Thyroid gland (tissue), 4 donors: ENCODE data around the gene LACC1. TPM values are rescaled to one million over a fixed set of nuclear protein-coding genes. Genes with fewer than 3 reads are reported as not detected.

Experiments used
- DNase-seq, 2 donors: peaks; one replicate each; pipeline ENCODE4 v3.0.0-alpha.2; 2019
- H3K27ac ChIP-seq, 3 donors: fragments of 200-600 bp; sonication (generic); 1 replicate in 2 of 3; 2 replicates in 1 of 3; pipeline ENCODE4 v1.5.1; 2016 to 2019; ENCODE audit warnings: mild to moderate bottlenecking in 1 of 3, moderate library complexity in 1 of 3
- H3K27me3 ChIP-seq: fragments of 200-600 bp; sonication (generic); one replicate; pipeline ENCODE4 v1.5.1; 2019
- H3K36me3 ChIP-seq, 2 donors: fragments of 200-600 bp; sonication (generic); one replicate each; pipeline ENCODE4 v1.5.1; 2016 to 2019
- H3K4me1 ChIP-seq, 2 donors: fragments of 200-600 bp; sonication (generic); one replicate each; pipeline ENCODE4 v1.5.1; 2017 to 2019
- H3K4me3 ChIP-seq, 3 donors: fragments of 200-600 bp; sonication (generic); replicated peaks in 1 of 3; 1 replicate in 2 of 3; 2 replicates in 1 of 3; pipeline ENCODE4 v1.5.1; 2016; ENCODE audit warnings: mild to moderate bottlenecking in 1 of 3
- H3K9me3 ChIP-seq: fragments of 200-600 bp; sonication (generic); one replicate; pipeline ENCODE4 v1.5.1; 2017
- CTCF ChIP-seq, 6 experiments: fragments of 200-600 bp in 3 of 6; fragments of 450-650 bp in 3 of 6; sonication (generic) in 3 of 6; IDR thresholded peaks; one replicate each; pipeline ENCODE4 v1.5.1; 2016 to 2019; ENCODE audit warnings: antibody characterized with exemption in 6 of 6, mild to moderate bottlenecking in 2 of 6, inconsistent platforms in 1 of 6, moderate library complexity in 1 of 6
- POLR2A ChIP-seq, 2 donors: fragments of 450-650 bp; IDR thresholded peaks; one replicate each; pipeline ENCODE4 v1.6.1; 2017; ENCODE audit warnings: antibody characterized with exemption in 2 of 2, mild to moderate bottlenecking in 2 of 2, moderate library complexity in 1 of 2
- WGBS, 2 donors: methylation state at CpG; one replicate each; pipeline ENCODE4 v1.1.5; 2017; 5-methylcytosine and 5-hydroxymethylcytosine counted together
- intact Hi-C: fragments of 100-400 bp; cut with DNase I; formaldehyde crosslinking; loops from one replicate; pipeline ENCODE4 v1.15.1; 2023
- total RNA-seq, 4 donors: library from RNA; depleted of rRNA; stranded (reverse); fragments of >200 nt; gene quantifications; one replicate each; pipeline ENCODE4 v1.2.3, GENCODE V29; 2016

Gene LACC1
- total RNA-seq, 4 donors from 2014 or later, result 4.2 to 13.2 (median 4.6) TPM

- Histone ChIP-seq H3K4me3 (no peak overlapping the region), H3K4me1 (no peaks in the 10 kb centered on the region), H3K27me3 (no peaks in the 10 kb centered on the region), H3K27ac (no peak overlapping the region), H3K36me3 (no peaks in the 10 kb centered on the region), H3K9me3 (no peaks in the 10 kb centered on the region)
- DNase-seq, result no peak
- 89 to 92% methylated on average over 3 of the region's 3 CpGs for WGBS, 2 donors
- no peak for TF ChIP-seq CTCF (IDR thresholded peaks at IDR 0.05)
- no peak for TF ChIP-seq POLR2A (IDR thresholded peaks at IDR 0.05)
- intact Hi-C loops, result no loop called here
Measured at GRCh38 chr13:43846496-43847158, 33.1 kb upstream of the LACC1 start.

GRCh38 chr13:43848001-43848649 is 31.6 kb upstream of the LACC1 start:
- no peaks in the 10 kb centered on the region for H3K27me3 ChIP-seq
- WGBS, 2 donors, result 83 to 100% methylated on average over 1 of the region's 1 CpG
- H3K27ac ChIP-seq, result no peak overlapping the region
- H3K4me1 ChIP-seq, result no peaks in the 10 kb centered on the region
- TF ChIP-seq POLR2A (IDR thresholded peaks at IDR 0.05) (no peak), CTCF (IDR thresholded peaks at IDR 0.05) (no peak)
- H3K9me3 ChIP-seq, result no peaks in the 10 kb centered on the region
- intact Hi-C loops, result no loop called here
- no peaks in the 10 kb centered on the region for H3K36me3 ChIP-seq
- no peak overlapping the region for H3K4me3 ChIP-seq
- DNase-seq, result no peak

GRCh38 chr13:43850873-43851272 is 28.8 kb upstream of the LACC1 start:
- 100% methylated on average over 1 of the region's 1 CpG for WGBS, 2 donors
- no peak overlapping the region for H3K27ac ChIP-seq
- TF ChIP-seq CTCF (IDR thresholded peaks at IDR 0.05), result no peak
- no peak for TF ChIP-seq POLR2A (IDR thresholded peaks at IDR 0.05)
- intact Hi-C loops, result no loop called here
- H3K27me3 ChIP-seq, result no peaks in the 10 kb centered on the region
- no peaks in the 10 kb centered on the region for H3K4me1 ChIP-seq
- H3K9me3 ChIP-seq, result no peaks in the 10 kb centered on the region
- DNase-seq, result no peak
- H3K36me3 ChIP-seq, result no peaks in the 10 kb centered on the region
- no peak overlapping the region for H3K4me3 ChIP-seq

- TF ChIP-seq CTCF (IDR thresholded peaks at IDR 0.05) (no peak), POLR2A (IDR thresholded peaks at IDR 0.05) (no peak)
- no peaks in the 10 kb centered on the region for H3K36me3 ChIP-seq
- 95 to 100% methylated on average over 1 of the region's 1 CpG for WGBS, 2 donors
- no peak for DNase-seq
- no peaks in the 10 kb centered on the region for H3K27me3 ChIP-seq
- no peak overlapping the region for H3K27ac ChIP-seq
- intact Hi-C loops, result no loop called here
- no peak overlapping the region for H3K4me3 ChIP-seq
- H3K9me3 ChIP-seq, result no peaks in the 10 kb centered on the region
- H3K4me1 ChIP-seq, result no peaks in the 10 kb centered on the region
Measured at GRCh38 chr13:43852923-43853404, 26.7 kb upstream of the LACC1 start.

GRCh38 chr13:43861863-43862262 is 17.8 kb upstream of the LACC1 start:
- Histone ChIP-seq H3K9me3 (no peaks in the 10 kb centered on the region), H3K4me1 (no peaks in the 10 kb centered on the region), H3K36me3 (no peaks in the 10 kb centered on the region), H3K27me3 (no peaks in the 10 kb centered on the region), H3K27ac (no peak overlapping the region), H3K4me3 (no peak overlapping the region)
- TF ChIP-seq CTCF (IDR thresholded peaks at IDR 0.05) (no peak), POLR2A (IDR thresholded peaks at IDR 0.05) (no peak)
- intact Hi-C loops, result no loop called here
- no peak for DNase-seq
- 98% methylated on average over 1 of the region's 1 CpG for WGBS, 2 donors
